Bronchial epithelial cell (primary cell): ENCODE measurements around the gene DNAJC15. TPM values are rescaled to one million over a fixed set of nuclear protein-coding genes. Genes with fewer than 3 reads are reported as not detected.

Experiments used
- DNase-seq: peaks from one replicate; pipeline ENCODE4 v3.0.0-alpha.2; 2010; ENCODE audit warnings: low read depth
- FAIRE-seq: peaks from 2 replicates; lab custom pipeline; 2011; peaks lifted over from hg19 to GRCh38; lab: Jason Lieb, UNC
- H3K27me3 ChIP-seq: 2 replicates; pipeline ENCODE4 v1.5.1; 2011; ENCODE audit warnings: low read length; ENCODE audit not compliant: control insufficient read depth, insufficient read depth
- H3K36me3 ChIP-seq: 2 replicates; pipeline ENCODE4 v1.5.1; 2011; ENCODE audit warnings: low read length; ENCODE audit not compliant: control insufficient read depth, insufficient read depth
- H3K4me3 ChIP-seq: 2 replicates; pipeline ENCODE4 v1.5.1; 2011; ENCODE audit warnings: mild to moderate bottlenecking, low read depth, low read length, control low read depth
- total RNA-seq: library from RNA; depleted of rRNA; stranded (reverse); fragments of >200 nt; gene quantifications from 2 replicates; pipeline ENCODE4 v1.2.1, GENCODE V29; 2014
- TF ChIP-seq, protein P1 (sequence below): IDR thresholded peaks from 2 replicates; pipeline ENCODE4 v1.5.1; 2011; ENCODE audit warnings: mild to moderate bottlenecking, moderate library complexity, low read length, control low read depth, inconsistent platforms; ENCODE audit not compliant: insufficient read depth, severe bottlenecking

The DNAJC15 gene
- total RNA-seq: 4.2 and 18.4 TPM in 2 replicates

DNA sequence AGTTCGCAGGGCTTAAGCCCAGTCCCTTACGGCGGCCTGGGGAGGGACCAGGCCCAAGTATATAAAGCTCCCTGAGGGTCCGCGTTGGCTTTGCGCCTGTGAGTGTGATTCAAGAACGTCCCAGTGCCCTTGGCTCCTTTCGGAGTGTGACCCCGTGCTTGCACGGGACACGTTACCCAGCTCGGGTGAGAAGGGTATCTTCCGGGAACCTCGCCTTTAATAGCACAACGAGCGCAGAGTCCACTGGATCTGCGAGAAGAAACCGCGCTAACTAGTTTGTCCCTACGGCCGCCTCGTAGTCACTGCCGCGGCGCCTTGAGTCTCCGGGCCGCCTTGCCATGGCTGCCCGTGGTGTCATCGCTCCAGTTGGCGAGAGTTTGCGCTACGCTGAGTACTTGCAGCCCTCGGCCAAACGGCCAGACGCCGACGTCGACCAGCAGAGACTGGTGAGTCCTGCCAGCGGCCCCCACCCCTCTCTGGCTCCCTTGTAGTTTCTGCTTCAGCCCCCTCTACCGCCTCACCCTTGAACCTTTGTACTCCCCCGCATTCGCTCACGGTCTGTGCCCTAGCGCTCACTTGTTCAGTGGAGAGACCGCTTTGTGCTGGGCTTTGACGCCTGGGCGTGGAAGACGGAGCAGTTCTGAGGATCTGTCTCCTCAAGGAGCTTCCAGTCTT, at the start of gene DNAJC15:
Gene DNAJC15 (plus strand): TSS at position 298 of the 675 bp plus-strand sequence. CDS start 41 bp downstream, at position 339.
- peak within 1 kb of the TSS; percentile 53 for H3K4me3 ChIP-seq
- FAIRE-seq (no peak), DNase-seq (peak; percentile 55)
- TF ChIP-seq, protein P1, sequence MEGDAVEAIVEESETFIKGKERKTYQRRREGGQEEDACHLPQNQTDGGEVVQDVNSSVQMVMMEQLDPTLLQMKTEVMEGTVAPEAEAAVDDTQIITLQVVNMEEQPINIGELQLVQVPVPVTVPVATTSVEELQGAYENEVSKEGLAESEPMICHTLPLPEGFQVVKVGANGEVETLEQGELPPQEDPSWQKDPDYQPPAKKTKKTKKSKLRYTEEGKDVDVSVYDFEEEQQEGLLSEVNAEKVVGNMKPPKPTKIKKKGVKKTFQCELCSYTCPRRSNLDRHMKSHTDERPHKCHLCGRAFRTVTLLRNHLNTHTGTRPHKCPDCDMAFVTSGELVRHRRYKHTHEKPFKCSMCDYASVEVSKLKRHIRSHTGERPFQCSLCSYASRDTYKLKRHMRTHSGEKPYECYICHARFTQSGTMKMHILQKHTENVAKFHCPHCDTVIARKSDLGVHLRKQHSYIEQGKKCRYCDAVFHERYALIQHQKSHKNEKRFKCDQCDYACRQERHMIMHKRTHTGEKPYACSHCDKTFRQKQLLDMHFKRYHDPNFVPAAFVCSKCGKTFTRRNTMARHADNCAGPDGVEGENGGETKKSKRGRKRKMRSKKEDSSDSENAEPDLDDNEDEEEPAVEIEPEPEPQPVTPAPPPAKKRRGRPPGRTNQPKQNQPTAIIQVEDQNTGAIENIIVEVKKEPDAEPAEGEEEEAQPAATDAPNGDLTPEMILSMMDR: no peak
- H3K36me3 ChIP-seq: no peaks in the 10 kb centered on the region
- H3K27me3 ChIP-seq: no peaks in the 10 kb centered on the region

DNA sequence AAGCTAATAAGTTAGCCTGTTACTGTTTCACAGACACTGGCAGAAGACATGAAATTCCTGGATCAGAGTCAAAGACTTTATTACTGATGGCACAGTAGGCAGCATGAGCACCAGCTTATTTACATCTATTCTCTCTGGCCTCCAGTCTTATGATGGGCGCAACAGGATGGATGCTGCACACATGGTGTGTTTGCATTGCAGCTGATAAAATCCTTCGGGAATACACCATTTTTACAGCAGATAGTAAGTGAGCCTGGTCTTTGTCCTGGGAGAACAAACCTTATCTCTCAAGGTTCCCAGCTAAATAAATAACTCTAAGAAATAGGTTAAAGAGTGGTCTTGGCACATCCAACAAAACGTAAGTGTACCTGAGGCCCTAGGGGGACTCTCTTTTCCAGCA, 47.3 kb upstream of the DNAJC15 start:
- Histone ChIP-seq H3K36me3 (no peaks in the 10 kb centered on the region), H3K4me3 (no peak overlapping the region), H3K27me3 (no peaks in the 10 kb centered on the region)
- no peak for FAIRE-seq
- TF ChIP-seq, protein P1: no peak
- DNase-seq: no peak

DNA sequence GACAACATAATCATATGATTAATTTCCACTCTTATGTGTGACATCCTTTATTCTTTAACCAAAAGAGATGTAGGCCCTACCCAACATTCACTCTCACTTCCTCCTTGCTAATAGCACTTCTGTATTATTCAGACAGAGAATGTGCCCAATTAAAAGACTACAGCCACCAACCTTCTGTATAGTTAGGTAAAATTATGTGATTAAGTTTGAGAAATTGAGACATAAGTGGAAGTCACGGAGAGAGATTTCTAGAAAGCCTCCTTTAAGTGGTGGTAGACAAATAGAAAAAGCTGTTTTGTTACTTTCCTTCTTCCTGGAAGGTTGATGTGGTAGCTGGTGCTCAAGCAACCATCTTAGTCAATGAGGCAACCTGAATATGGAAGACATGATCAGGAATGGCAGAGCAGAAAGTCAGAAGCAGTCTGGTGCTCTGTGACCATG, 46.1 kb upstream of the DNAJC15 start:
- Histone ChIP-seq H3K4me3 (no peak overlapping the region), H3K36me3 (no peaks in the 10 kb centered on the region), H3K27me3 (no peaks in the 10 kb centered on the region)
- no peak for FAIRE-seq
- TF ChIP-seq, protein P1: no peak
- DNase-seq: no peak

DNA sequence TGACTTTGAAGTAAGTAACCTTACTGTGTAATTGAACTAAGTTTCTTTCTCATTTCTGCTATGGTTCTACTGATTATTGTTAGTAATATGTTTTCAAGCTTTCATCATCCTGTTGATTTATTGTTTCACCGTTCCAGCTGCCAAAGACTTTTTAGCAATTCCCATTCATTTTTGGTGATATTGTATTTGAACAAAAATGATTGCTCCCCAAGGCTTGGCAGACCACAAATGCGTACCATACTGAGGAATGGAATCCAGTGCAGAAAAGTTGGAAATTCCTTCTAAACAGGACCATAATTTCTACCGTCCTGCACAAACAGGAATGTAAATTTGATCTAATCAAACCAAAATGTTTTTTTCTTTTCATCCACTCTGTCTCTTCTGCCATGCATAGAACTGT, 42.1 kb upstream of the DNAJC15 start:
- Histone ChIP-seq H3K36me3 (no peaks in the 10 kb centered on the region), H3K27me3 (no peaks in the 10 kb centered on the region), H3K4me3 (no peak overlapping the region)
- TF ChIP-seq, protein P1: no peak
- no peak for DNase-seq
- no peak for FAIRE-seq

DNA sequence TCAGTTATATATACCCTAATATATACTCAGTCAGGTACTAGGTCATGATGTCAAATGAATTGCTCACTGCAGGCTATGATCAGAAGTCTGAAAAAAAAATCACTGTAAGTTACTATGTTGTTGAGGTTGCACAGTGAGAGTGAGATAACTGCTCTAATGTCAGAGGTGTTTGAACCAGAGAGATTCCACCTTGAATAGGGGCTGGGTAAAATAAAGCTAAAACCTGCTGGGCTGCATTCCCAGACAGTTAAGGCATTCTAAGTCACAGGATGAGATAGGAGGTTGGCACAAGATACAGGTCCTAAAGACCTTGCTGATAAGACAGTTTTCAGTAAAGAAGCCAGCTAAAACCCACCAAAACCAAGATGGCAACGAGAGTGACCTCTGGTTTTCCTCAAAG, 41.5 kb upstream of the DNAJC15 start:
- no peak for FAIRE-seq
- H3K36me3 ChIP-seq: no peaks in the 10 kb centered on the region
- TF ChIP-seq, protein P1: no peak
- peak; percentile 93 for DNase-seq
- H3K4me3 ChIP-seq: no peak overlapping the region
- no peaks in the 10 kb centered on the region for H3K27me3 ChIP-seq

DNA sequence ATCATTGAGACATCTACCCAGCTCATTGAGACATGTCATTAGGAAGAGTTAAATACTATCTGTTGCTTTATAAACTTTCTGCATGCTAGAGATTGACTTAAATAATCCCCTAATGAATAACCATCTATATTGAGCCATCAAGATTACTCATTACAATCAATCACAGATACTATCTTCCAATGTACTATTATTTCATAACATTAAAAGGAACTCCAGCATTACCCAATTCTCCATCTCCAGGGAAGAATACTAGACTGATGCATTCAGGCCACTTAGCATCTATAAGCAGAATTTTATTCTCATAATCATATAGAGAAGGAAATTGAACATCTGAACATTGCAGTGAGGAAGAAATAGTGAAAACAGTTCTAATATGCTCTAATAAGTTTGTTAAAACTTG, 39.4 kb upstream of the DNAJC15 start:
- Histone ChIP-seq H3K27me3 (no peaks in the 10 kb centered on the region), H3K36me3 (no peaks in the 10 kb centered on the region), H3K4me3 (no peak overlapping the region)
- DNase-seq (peak; percentile 46), FAIRE-seq (no peak)
- TF ChIP-seq, protein P1: no peak
